Measurements from ENCODE around the gene EBF3. TPM values are rescaled to one million over a fixed set of nuclear protein-coding genes. Genes with fewer than 3 reads are reported as not detected.

EBF3 gene
- total and polyA plus RNA-seq, 3 donors from 2014 or later = 4.0 to 7.6 (median 6.0) TPM

DNA sequence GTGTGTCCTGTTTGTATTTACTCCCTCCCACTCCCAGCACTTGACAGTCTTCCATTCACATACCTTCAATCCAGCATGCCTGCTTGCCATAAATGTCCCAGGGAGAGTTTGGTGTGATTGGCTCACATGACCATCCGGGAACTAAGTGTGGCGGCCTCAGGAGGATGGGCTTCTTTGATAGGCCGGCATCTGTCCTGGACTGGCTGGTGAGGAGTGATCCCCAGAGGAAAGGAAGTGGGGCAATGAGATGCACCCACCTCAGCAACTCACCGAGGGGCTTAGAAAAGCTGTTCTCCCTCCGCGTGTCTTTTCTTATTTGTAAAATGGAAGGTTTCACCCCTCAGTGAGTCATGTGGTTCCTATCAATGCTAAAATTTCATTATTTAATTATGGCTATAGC is 14.9 kb upstream of the EBF3 start:
- no peak for DNase-seq
- 89 to 90% methylated on average over 6 of the region's 6 CpGs for WGBS, 2 donors
- Histone ChIP-seq H3K27me3 (no peaks in the 10 kb centered on the region), H3K27ac (no peak overlapping the region), H3K4me3 (no peak overlapping the region), H3K4me1 (no peaks in the 10 kb centered on the region), H3K36me3 (ENCODE audit: low read depth, missing control alignments) (no peaks in the 10 kb centered on the region), H3K9me3 (no peaks in the 10 kb centered on the region)
- TF ChIP-seq, protein P1, sequence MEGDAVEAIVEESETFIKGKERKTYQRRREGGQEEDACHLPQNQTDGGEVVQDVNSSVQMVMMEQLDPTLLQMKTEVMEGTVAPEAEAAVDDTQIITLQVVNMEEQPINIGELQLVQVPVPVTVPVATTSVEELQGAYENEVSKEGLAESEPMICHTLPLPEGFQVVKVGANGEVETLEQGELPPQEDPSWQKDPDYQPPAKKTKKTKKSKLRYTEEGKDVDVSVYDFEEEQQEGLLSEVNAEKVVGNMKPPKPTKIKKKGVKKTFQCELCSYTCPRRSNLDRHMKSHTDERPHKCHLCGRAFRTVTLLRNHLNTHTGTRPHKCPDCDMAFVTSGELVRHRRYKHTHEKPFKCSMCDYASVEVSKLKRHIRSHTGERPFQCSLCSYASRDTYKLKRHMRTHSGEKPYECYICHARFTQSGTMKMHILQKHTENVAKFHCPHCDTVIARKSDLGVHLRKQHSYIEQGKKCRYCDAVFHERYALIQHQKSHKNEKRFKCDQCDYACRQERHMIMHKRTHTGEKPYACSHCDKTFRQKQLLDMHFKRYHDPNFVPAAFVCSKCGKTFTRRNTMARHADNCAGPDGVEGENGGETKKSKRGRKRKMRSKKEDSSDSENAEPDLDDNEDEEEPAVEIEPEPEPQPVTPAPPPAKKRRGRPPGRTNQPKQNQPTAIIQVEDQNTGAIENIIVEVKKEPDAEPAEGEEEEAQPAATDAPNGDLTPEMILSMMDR (IDR thresholded peaks at IDR 0.05) = no peak
- no peak for TF ChIP-seq POLR2A (IDR thresholded peaks at IDR 0.05)
- intact Hi-C loops (cut with DNase I; ENCODE audit: low total_unique reads) = no loop called here

- H3K4me1 ChIP-seq = no peaks in the 10 kb centered on the region
- 90 to 100% methylated on average over 1 of the region's 1 CpG for WGBS, 2 donors
- intact Hi-C loops (cut with DNase I; ENCODE audit: low total_unique reads) = no loop called here
- no peak overlapping the region for H3K27ac ChIP-seq
- no peak overlapping the region for H3K4me3 ChIP-seq
- no peaks in the 10 kb centered on the region for H3K36me3 ChIP-seq (ENCODE audit: low read depth, missing control alignments)
- no peak for TF ChIP-seq POLR2A (IDR thresholded peaks at IDR 0.05)
- TF ChIP-seq, protein P1 (IDR thresholded peaks at IDR 0.05) = no peak
- no peaks in the 10 kb centered on the region for H3K9me3 ChIP-seq
- no peaks in the 10 kb centered on the region for H3K27me3 ChIP-seq
- DNase-seq = no peak
Measured at GRCh38 chr10:129978322-129978721, 14.2 kb upstream of the EBF3 start.

DNA sequence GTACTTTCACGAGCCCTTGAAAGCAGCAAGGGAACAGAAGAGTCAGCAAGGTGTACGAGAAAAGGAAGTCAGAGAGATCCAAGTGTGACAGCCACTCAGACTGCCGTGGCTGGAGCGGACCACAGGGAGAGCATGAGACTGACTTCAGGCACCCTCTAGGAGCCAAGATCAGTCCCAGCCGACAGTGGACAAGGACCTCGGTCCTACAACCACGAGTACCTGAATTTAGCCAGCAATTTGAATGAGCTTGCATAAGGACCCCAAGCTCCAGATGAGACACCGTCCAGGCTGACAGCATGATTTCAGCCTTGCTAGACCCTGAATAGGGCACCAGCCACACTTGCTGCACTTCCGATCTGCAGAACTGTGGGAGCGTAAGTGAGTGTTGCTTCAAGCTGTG is 13.7 kb upstream of the EBF3 start:
- no peaks in the 10 kb centered on the region for H3K4me1 ChIP-seq
- no peaks in the 10 kb centered on the region for H3K27me3 ChIP-seq
- no peak overlapping the region for H3K27ac ChIP-seq
- H3K4me3 ChIP-seq = no peak overlapping the region
- intact Hi-C loops (cut with DNase I; ENCODE audit: low total_unique reads) = no loop called here
- H3K36me3 ChIP-seq (ENCODE audit: low read depth, missing control alignments) = no peaks in the 10 kb centered on the region
- H3K9me3 ChIP-seq = no peaks in the 10 kb centered on the region
- no peak for TF ChIP-seq POLR2A (IDR thresholded peaks at IDR 0.05)
- TF ChIP-seq, protein P1 (IDR thresholded peaks at IDR 0.05) = no peak
- no peak for DNase-seq
- 92% methylated on average over 9 to 10 of the region's 10 CpGs for WGBS, 2 donors

GRCh38 chr10:129973674-129974059 is 9.6 kb upstream of the EBF3 start:
- Histone ChIP-seq H3K4me3 (no peak overlapping the region), H3K9me3 (no peaks in the 10 kb centered on the region), H3K4me1 (peaks cover 3% of the 10 kb centered on the region), H3K27ac (no peak overlapping the region), H3K27me3 (no peaks in the 10 kb centered on the region), H3K36me3 (ENCODE audit: low read depth, missing control alignments) (no peaks in the 10 kb centered on the region)
- intact Hi-C loops (cut with DNase I; ENCODE audit: low total_unique reads) = no loop called here
- no peak for DNase-seq
- WGBS, 2 donors = 49 to 61% methylated on average over 8 of the region's 8 CpGs
- TF ChIP-seq, protein P1 (IDR thresholded peaks at IDR 0.05) = no peak
- TF ChIP-seq POLR2A (IDR thresholded peaks at IDR 0.05) = no peak

- Histone ChIP-seq H3K27ac (no peak overlapping the region), H3K27me3 (no peaks in the 10 kb centered on the region), H3K4me1 (peaks cover 3% of the 10 kb centered on the region), H3K4me3 (peak overlapping the region in 1 of 2 donors; percentile 24), H3K36me3 (ENCODE audit: low read depth, missing control alignments) (no peaks in the 10 kb centered on the region), H3K9me3 (no peaks in the 10 kb centered on the region)
- intact Hi-C loops (cut with DNase I; ENCODE audit: low total_unique reads) = no loop called here
- WGBS, 2 donors = 20 to 38% methylated on average over 17 to 43 of the region's 59 CpGs
- TF ChIP-seq POLR2A (IDR thresholded peaks at IDR 0.05) = no peak
- TF ChIP-seq, protein P1 (IDR thresholded peaks at IDR 0.05) = no peak
- no peak for DNase-seq
Measured at GRCh38 chr10:129972966-129973673, 9.0 kb upstream of the EBF3 start.
